ENCODE data around the gene SZT2. TPM values are rescaled to one million over a fixed set of nuclear protein-coding genes. Genes with fewer than 3 reads are reported as not detected.

The SZT2 gene
- total RNA-seq, 1 donor: 35.4 TPM

- no peak for TF ChIP-seq CTCF (IDR thresholded peaks at IDR 0.05; ENCODE audit: insufficient read depth, low read depth, low read length)
- no peak overlapping the region for H3K4me3 ChIP-seq (ENCODE audit: low read depth, low read length)
- DNase-seq (ENCODE audit: low read depth): no peak
Observed at GRCh38 chr1:43427941-43428340, 38.2 kb downstream of the SZT2 start.

GRCh38 chr1:43430831-43431230 is 41.1 kb downstream of the SZT2 start:
- DNase-seq (ENCODE audit: low read depth): no peak
- no peak overlapping the region for H3K4me3 ChIP-seq (ENCODE audit: low read depth, low read length)
- no peak for TF ChIP-seq CTCF (IDR thresholded peaks at IDR 0.05; ENCODE audit: insufficient read depth, low read depth, low read length)

- DNase-seq (ENCODE audit: low read depth): no peak
- no peak overlapping the region for H3K4me3 ChIP-seq (ENCODE audit: low read depth, low read length)
- TF ChIP-seq CTCF (IDR thresholded peaks at IDR 0.05; ENCODE audit: insufficient read depth, low read depth, low read length): no peak
Observed at GRCh38 chr1:43431676-43432075, 42.0 kb downstream of the SZT2 start.

GRCh38 chr1:43432171-43432860 is 42.6 kb downstream of the SZT2 start:
- DNase-seq (ENCODE audit: low read depth): no peak
- TF ChIP-seq CTCF (IDR thresholded peaks at IDR 0.05; ENCODE audit: insufficient read depth, low read depth, low read length): no peak
- H3K4me3 ChIP-seq (ENCODE audit: low read depth, low read length): no peak overlapping the region

- TF ChIP-seq CTCF (IDR thresholded peaks at IDR 0.05; ENCODE audit: insufficient read depth, low read depth, low read length): no peak
- no peak for DNase-seq (ENCODE audit: low read depth)
Observed at GRCh38 chr1:43432907-43433306, 43.2 kb downstream of the SZT2 start.

GRCh38 chr1:43434256-43434655 is 44.6 kb downstream of the SZT2 start:
- H3K4me3 ChIP-seq (ENCODE audit: low read depth, low read length): no peak overlapping the region
- DNase-seq (ENCODE audit: low read depth): no peak
- TF ChIP-seq CTCF (IDR thresholded peaks at IDR 0.05; ENCODE audit: insufficient read depth, low read depth, low read length): no peak

More at GRCh38 chr1:43432907-43433306, 43.2 kb downstream of the SZT2 start:
- no peak overlapping the region for H3K4me3 ChIP-seq (ENCODE audit: low read depth, low read length)

Data from fibroblast of villous mesenchyme (primary cell).